GM12875 (cell line): ENCODE results near the gene SMIM44.

Source experiments
- H3K4me3 ChIP-seq: one replicate; pipeline ENCODE4 v1.5.1; 2011; ENCODE audit warnings: low read depth, low read length, control low read depth
- CTCF ChIP-seq: IDR thresholded peaks from 2 replicates; pipeline ENCODE4 v1.5.1; 2011; ENCODE audit warnings: low read depth, mild to moderate bottlenecking, control low read depth, inconsistent platforms, low read length, moderate library complexity, borderline replicate concordance; ENCODE audit not compliant: insufficient read depth

Gene SMIM44

GRCh38 chr19:3527238-3527910 is 44.1 kb upstream of the SMIM44 start:
- no peak for TF ChIP-seq CTCF
- H3K4me3 ChIP-seq = no peak overlapping the region

GRCh38 chr19:3526507-3527237 is 43.4 kb upstream of the SMIM44 start:
- no peak overlapping the region for H3K4me3 ChIP-seq
- TF ChIP-seq CTCF = 0 out of 2 replicates have a peak, but pooled peaks have one; percentile 6

DNA sequence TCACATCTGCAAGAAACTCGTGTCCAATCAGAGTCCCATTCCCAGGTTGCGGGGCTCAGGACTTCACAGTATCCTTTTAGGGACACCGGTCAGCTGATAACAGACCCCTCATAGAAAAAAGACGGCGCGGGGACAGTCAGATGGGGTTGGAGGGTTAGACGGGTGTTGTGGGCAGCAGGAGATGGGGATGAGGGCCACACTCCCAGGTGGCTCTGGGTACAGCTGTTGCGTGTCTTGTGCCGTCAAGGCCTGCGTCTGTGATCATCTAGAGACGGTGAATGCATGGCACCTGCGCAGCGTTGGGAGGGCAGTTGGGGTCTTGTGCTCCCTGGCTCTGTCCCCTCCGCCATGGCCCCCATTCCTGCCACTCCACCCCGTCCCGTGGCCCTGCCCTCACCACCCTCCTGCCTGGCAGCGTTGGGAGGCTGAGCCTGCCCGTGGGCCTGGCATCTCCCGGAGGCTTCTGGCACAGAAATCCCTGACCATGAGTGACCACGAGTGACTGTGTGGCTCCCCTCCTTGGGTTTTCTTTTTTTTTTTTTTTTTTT is 41.7 kb upstream of the SMIM44 start:
- no peak overlapping the region for H3K4me3 ChIP-seq
- no peak for TF ChIP-seq CTCF

DNA sequence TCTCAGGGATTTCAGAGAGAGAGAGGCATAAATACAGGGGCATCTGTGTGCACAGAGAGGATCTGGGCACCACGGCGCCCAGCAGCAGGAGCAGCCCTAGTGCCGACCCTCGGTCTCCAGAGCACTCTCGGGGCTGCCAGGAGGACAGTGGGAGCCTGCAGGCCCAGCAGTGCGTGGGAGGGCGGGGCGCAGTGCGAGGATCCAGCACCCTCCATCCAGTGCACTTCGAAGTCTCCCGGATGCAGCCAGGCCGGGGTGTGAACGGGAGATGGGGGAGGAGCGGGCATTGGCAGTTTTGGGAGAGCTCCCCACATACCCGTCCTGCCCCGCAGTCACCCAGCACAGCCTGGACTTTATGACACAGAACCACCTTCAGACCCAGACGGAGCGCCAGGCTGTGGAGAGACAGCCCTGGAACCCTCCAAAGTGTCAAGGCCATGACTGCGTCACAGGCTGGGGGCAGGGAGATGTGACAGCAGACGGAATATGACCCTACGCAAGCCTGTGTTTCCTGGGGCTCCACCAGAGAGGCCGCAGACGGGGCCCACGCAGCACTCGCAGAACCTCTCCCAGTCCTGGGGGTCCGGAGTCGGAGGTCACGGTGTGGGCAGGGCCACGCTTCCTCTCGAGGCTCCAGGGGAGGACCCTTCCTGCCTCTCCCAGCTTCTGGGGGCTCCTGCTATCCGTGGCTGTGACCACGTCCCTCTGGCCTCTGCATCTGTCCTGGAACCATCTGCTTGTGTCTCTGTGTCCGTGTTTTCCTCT is 41.0 kb upstream of the SMIM44 start:
- TF ChIP-seq CTCF = no peak
- no peak overlapping the region for H3K4me3 ChIP-seq

DNA sequence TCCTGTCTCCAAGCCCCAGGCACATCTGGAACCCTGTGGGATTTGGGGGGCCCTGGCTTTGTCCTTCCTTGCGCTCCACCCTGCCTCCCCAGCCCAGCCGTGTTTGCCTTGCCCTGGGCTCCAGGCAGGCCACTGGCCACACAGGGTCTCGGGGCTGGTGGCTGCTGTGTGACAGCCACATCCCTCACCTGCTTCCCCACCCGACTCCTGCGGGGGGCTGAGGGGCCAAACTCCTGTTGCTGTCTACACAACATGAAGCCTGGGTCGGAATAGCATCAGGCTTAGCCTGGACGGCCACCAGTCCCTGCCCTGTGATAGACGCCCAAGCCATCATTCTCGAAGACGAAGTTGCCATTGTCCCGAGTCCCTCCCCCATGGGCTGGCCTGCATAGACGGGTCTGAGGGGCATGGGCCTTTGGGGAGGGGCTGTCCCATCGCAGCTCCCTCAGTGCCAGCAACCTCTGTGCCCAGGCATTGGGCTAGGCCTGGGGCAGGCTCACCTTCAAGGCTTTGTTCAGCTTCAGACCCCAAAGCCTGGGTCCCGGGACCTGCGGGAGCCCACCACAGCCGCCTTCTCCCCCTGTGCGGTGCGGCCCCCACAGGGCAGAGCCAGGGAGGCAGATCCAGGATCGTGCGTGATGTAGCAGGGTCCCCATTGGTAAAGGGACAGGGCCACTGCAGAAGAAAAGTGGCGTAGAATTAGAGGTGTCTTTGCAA is 40.3 kb upstream of the SMIM44 start:
- TF ChIP-seq CTCF = no peak
- no peak overlapping the region for H3K4me3 ChIP-seq

GRCh38 chr19:3522421-3523360 is 39.5 kb upstream of the SMIM44 start:
- TF ChIP-seq CTCF = no peak
- H3K4me3 ChIP-seq = no peak overlapping the region
